Measurements from ENCODE around the gene LRRN2. TPM values are rescaled to one million over a fixed set of nuclear protein-coding genes. Genes with fewer than 3 reads are reported as not detected.

Gene LRRN2
- total RNA-seq, 1 experiment from 2014 or later, result not detected

GRCh38 chr1:204709960-204710912 is 24.7 kb upstream of the LRRN2 start:
- no TSS peak for BruUV-seq (replicated peaks)
- no peaks in the 10 kb centered on the region for H3K9me3 Mint-ChIP-seq (ENCODE audit: unreplicated experiment)
- H3K4me3 ChIP-seq (ENCODE audit: low read depth, low read length), result no peak overlapping the region
- no peak for DNase-seq
- H3K36me3 ChIP-seq (ENCODE audit: control insufficient read depth, insufficient read depth, low read length), result no peaks in the 10 kb centered on the region
- intact Hi-C loops (cut with micrococcal nuclease; ENCODE audit: unreplicated experiment), result no loop called here
- no peaks in the 10 kb centered on the region for H3K9me3 ChIP-seq
- CTCF ChIA-PET, result interaction anchor here (0.8 kb wide), 1 partner anchor 37 kb away, joined by 4 read pairs; no protein-coding TSS in a partner anchor
- no peak for TF ChIP-seq CTCF (IDR thresholded peaks at IDR 0.05; ENCODE audit: insufficient read depth in 1 of 2, low read depth in 1 of 2, low read length in 1 of 2, severe bottlenecking in 1 of 2, unreplicated experiment in 1 of 2)
- POLR2A ChIA-PET, result no interaction called here
- no peaks in the 10 kb centered on the region; the same call in 1 of the 2 replicates for H3K4me1 ChIP-seq
- H3K4me3 Mint-ChIP-seq (ENCODE audit: unreplicated experiment), result no peak overlapping the region
- no peak overlapping the region for H3K27ac Mint-ChIP-seq (ENCODE audit: unreplicated experiment)
- no peaks in the 10 kb centered on the region for H3K36me3 Mint-ChIP-seq (ENCODE audit: insufficient read depth, unreplicated experiment)
- peaks cover 11% of the 10 kb centered on the region for H3K4me1 Mint-ChIP-seq (ENCODE audit: low read depth, unreplicated experiment)
- no peaks in the 10 kb centered on the region for H3K27me3 ChIP-seq (replicated peaks; ENCODE audit: control insufficient read depth, insufficient read depth, low read length)
- H3K27me3 Mint-ChIP-seq (ENCODE audit: insufficient read depth, unreplicated experiment), result no peaks in the 10 kb centered on the region

GRCh38 chr1:204709021-204709420 is 23.5 kb upstream of the LRRN2 start:
- peaks cover 11% of the 10 kb centered on the region for H3K4me1 Mint-ChIP-seq (ENCODE audit: low read depth, unreplicated experiment)
- H3K27me3 ChIP-seq (replicated peaks; ENCODE audit: control insufficient read depth, insufficient read depth, low read length), result no peaks in the 10 kb centered on the region
- intact Hi-C loops (cut with micrococcal nuclease; ENCODE audit: unreplicated experiment), result no loop called here
- no peak overlapping the region for H3K4me3 Mint-ChIP-seq (ENCODE audit: unreplicated experiment)
- H3K36me3 ChIP-seq (ENCODE audit: control insufficient read depth, insufficient read depth, low read length), result no peaks in the 10 kb centered on the region
- BruUV-seq (replicated peaks), result no TSS peak
- no peaks in the 10 kb centered on the region for H3K9me3 Mint-ChIP-seq (ENCODE audit: unreplicated experiment)
- H3K27ac Mint-ChIP-seq (ENCODE audit: unreplicated experiment), result no peak overlapping the region
- ChIA-PET CTCF (interaction anchor here (0.6 kb wide), 1 partner anchor 90 kb away, joined by 3 read pairs; no protein-coding TSS in a partner anchor), POLR2A (no interaction called here)
- no peaks in the 10 kb centered on the region for H3K36me3 Mint-ChIP-seq (ENCODE audit: insufficient read depth, unreplicated experiment)
- no peaks in the 10 kb centered on the region for H3K27me3 Mint-ChIP-seq (ENCODE audit: insufficient read depth, unreplicated experiment)
- no peaks in the 10 kb centered on the region; the same call in 1 of the 2 replicates for H3K4me1 ChIP-seq
- H3K9me3 ChIP-seq, result no peaks in the 10 kb centered on the region
- no peak for TF ChIP-seq CTCF (IDR thresholded peaks at IDR 0.05; ENCODE audit: insufficient read depth in 1 of 2, low read depth in 1 of 2, low read length in 1 of 2, severe bottlenecking in 1 of 2, unreplicated experiment in 1 of 2)
- no peak for DNase-seq
- no peak overlapping the region for H3K4me3 ChIP-seq (ENCODE audit: low read depth, low read length)

GRCh38 chr1:204706838-204707509 is 21.4 kb upstream of the LRRN2 start:
- no peak overlapping the region for H3K4me3 Mint-ChIP-seq (ENCODE audit: unreplicated experiment)
- H3K9me3 ChIP-seq, result no peaks in the 10 kb centered on the region
- BruUV-seq (replicated peaks), result no TSS peak
- intact Hi-C loops (cut with micrococcal nuclease; ENCODE audit: unreplicated experiment), result no loop called here
- TF ChIP-seq CTCF (IDR thresholded peaks at IDR 0.05; ENCODE audit: insufficient read depth in 1 of 2, low read depth in 1 of 2, low read length in 1 of 2, severe bottlenecking in 1 of 2, unreplicated experiment in 1 of 2), result no peak
- H3K27ac Mint-ChIP-seq (ENCODE audit: unreplicated experiment), result no peak overlapping the region
- H3K27me3 ChIP-seq (replicated peaks; ENCODE audit: control insufficient read depth, insufficient read depth, low read length), result no peaks in the 10 kb centered on the region
- H3K4me1 Mint-ChIP-seq (ENCODE audit: low read depth, unreplicated experiment), result peaks cover 11% of the 10 kb centered on the region
- no peaks in the 10 kb centered on the region for H3K27me3 Mint-ChIP-seq (ENCODE audit: insufficient read depth, unreplicated experiment)
- CTCF ChIA-PET, result interaction anchor here (1.6 kb wide), 1 partner anchor 100 kb away, joined by 4 read pairs; no protein-coding TSS in a partner anchor
- H3K4me1 ChIP-seq, result no peaks in the 10 kb centered on the region
- H3K36me3 ChIP-seq (ENCODE audit: control insufficient read depth, insufficient read depth, low read length), result no peaks in the 10 kb centered on the region
- H3K36me3 Mint-ChIP-seq (ENCODE audit: insufficient read depth, unreplicated experiment), result no peaks in the 10 kb centered on the region
- H3K9me3 Mint-ChIP-seq (ENCODE audit: unreplicated experiment), result no peaks in the 10 kb centered on the region
- POLR2A ChIA-PET, result no interaction called here
- DNase-seq, result no peak
- H3K4me3 ChIP-seq (ENCODE audit: low read depth, low read length), result no peak overlapping the region

Data from Caco-2 (cell line).